ENCODE data around the gene DGKZ.

- TF ChIP-seq POLR2A (IDR thresholded peaks at IDR 0.05; ENCODE audit: extremely low read depth, insufficient read length) (no peak), CTCF (IDR thresholded peaks at IDR 0.05; ENCODE audit: low read depth, low read length) (no peak), MAX (IDR thresholded peaks at IDR 0.05; ENCODE audit: low read depth, low read length) (no peak)
Observed at GRCh38 chr11:46360878-46361277, 13.6 kb downstream of the DGKZ start.
